NK-92 (cell line): ENCODE results near the gene EFNB2.

Experiments
- DNase-seq: peaks from one replicate; lab custom pipeline; 2025; ENCODE audit not compliant: unreplicated experiment; lab: John Stamatoyannopoulos, UW

Gene EFNB2

GRCh38 chr13:106526738-106527444 lies 8.6 kb downstream of the EFNB2 start:
- DNase-seq: no peak

- DNase-seq: no peak
These were observed 9.6 kb downstream of the EFNB2 start for GRCh38 chr13:106525865-106526264.

GRCh38 chr13:106524108-106524507 lies 11.4 kb downstream of the EFNB2 start:
- no peak for DNase-seq

- DNase-seq: no peak
These were observed 11.9 kb downstream of the EFNB2 start for GRCh38 chr13:106523576-106523975.

- no peak for DNase-seq
These were observed 12.4 kb downstream of the EFNB2 start for GRCh38 chr13:106522898-106523525.

- no peak for DNase-seq
These were observed 13.3 kb downstream of the EFNB2 start for GRCh38 chr13:106522112-106522705.

- no peak for DNase-seq
These were observed 14.2 kb downstream of the EFNB2 start for GRCh38 chr13:106521095-106521799.

GRCh38 chr13:106520251-106521054 lies 15.0 kb downstream of the EFNB2 start:
- no peak for DNase-seq

GRCh38 chr13:106518512-106518911 lies 16.9 kb downstream of the EFNB2 start:
- DNase-seq: no peak

- DNase-seq: no peak
These were observed 18.2 kb downstream of the EFNB2 start for GRCh38 chr13:106517109-106517847.

- DNase-seq: no peak
These were observed 19.7 kb downstream of the EFNB2 start for GRCh38 chr13:106515635-106516254.

GRCh38 chr13:106514928-106515634 lies 20.4 kb downstream of the EFNB2 start:
- DNase-seq: no peak

- DNase-seq: no peak
These were observed 22.2 kb downstream of the EFNB2 start for GRCh38 chr13:106513025-106513983.

- peak; percentile 18 for DNase-seq
These were observed 27.7 kb downstream of the EFNB2 start for GRCh38 chr13:106507560-106508274.

GRCh38 chr13:106506286-106506685 lies 29.2 kb downstream of the EFNB2 start:
- no peak for DNase-seq

GRCh38 chr13:106505732-106506131 lies 29.7 kb downstream of the EFNB2 start:
- DNase-seq: no peak

GRCh38 chr13:106505295-106505694 lies 30.2 kb downstream of the EFNB2 start:
- DNase-seq: no peak
